Stomach (tissue), 4 donors: Measurements from ENCODE around the gene SH3PXD2A.

Experiments used
- CTCF ChIP-seq, 7 experiments: fragments of 450-650 bp in 4 of 7; fragments of 200-600 bp in 3 of 7; sonication (generic) in 3 of 7; IDR thresholded peaks; one replicate each; pipeline ENCODE4 v1.5.1; 2016 to 2019; ENCODE audit warnings: antibody characterized with exemption in 7 of 7, control low read depth in 2 of 7, mild to moderate bottlenecking in 1 of 7
- POLR2A ChIP-seq, 4 donors: fragments of 450-650 bp; IDR thresholded peaks; one replicate each; pipeline ENCODE4 v1.6.1; 2016; ENCODE audit warnings: antibody characterized with exemption in 4 of 4, control low read depth in 2 of 4, mild to moderate bottlenecking in 1 of 4, moderate library complexity in 1 of 4

GRCh38 chr10:103713676-103714075 is 141.7 kb downstream of the SH3PXD2A start:
- TF ChIP-seq CTCF (IDR thresholded peaks at IDR 0.05) (no peak), POLR2A (IDR thresholded peaks at IDR 0.05) (no peak)
